HepG2 (cell line): Measurements from ENCODE around the gene NCKAP1.

Source experiments
- MIXL1 ChIP-seq: IDR thresholded peaks from 2 replicates; pipeline ENCODE4 v1.6.1; 2016
- MYNN ChIP-seq: sonication (generic); formaldehyde crosslinking; IDR thresholded peaks from 2 replicates; pipeline ENCODE4 v1.4.0; 2020; ENCODE audit warnings: mild to moderate bottlenecking, low read depth, missing genetic modification reagents
- RFX5 ChIP-seq: IDR thresholded peaks from 2 replicates; pipeline ENCODE4 v1.6.1; 2011; ENCODE audit warnings: low read depth, low read length, improper control_type of control experiment
- ZNF138 ChIP-seq: sonication (generic); formaldehyde crosslinking; IDR thresholded peaks from 2 replicates; pipeline ENCODE4 v1.5.0; 2020; ENCODE audit warnings: mild to moderate bottlenecking, low read depth, missing genetic modification reagents
- ZNF282 ChIP-seq: fragments of 450-650 bp; IDR thresholded peaks from 2 replicates; pipeline ENCODE4 v1.6.1; 2018; ENCODE audit not compliant: partially characterized antibody
- ZNF484 ChIP-seq: sonication (generic); formaldehyde crosslinking; IDR thresholded peaks from 2 replicates; pipeline ENCODE4 v1.5.1; 2020; ENCODE audit warnings: mild to moderate bottlenecking, low read depth, missing genetic modification reagents, borderline replicate concordance
- ZNF629 ChIP-seq: sonication (generic); formaldehyde crosslinking; conservative IDR thresholded peaks from 2 replicates; pipeline ENCODE4 v1.5.0; 2020; ENCODE audit warnings: missing genetic modification reagents
- TF ChIP-seq, protein P1 (sequence below): sonication (generic); formaldehyde crosslinking; IDR thresholded peaks from 2 replicates; pipeline ENCODE4 v1.4.0; 2020; ENCODE audit warnings: low read depth, mild to moderate bottlenecking, missing genetic modification reagents
- TF ChIP-seq, protein P2 (sequence below), 2 experiments: IDR thresholded peaks; 2 replicates each; pipeline ENCODE4 v1.6.1; 2011 to 2012; ENCODE audit warnings: low read length in 2 of 2, borderline replicate concordance in 1 of 2, low read depth in 1 of 2, mild to moderate bottlenecking in 1 of 2, moderate library complexity in 1 of 2
- TF ChIP-seq, protein P3 (sequence below): sonication (generic); formaldehyde crosslinking; IDR thresholded peaks from 2 replicates; pipeline ENCODE4 v1.5.0; 2020; ENCODE audit warnings: mild to moderate bottlenecking, low read depth, missing genetic modification reagents, borderline replicate concordance

DNA sequence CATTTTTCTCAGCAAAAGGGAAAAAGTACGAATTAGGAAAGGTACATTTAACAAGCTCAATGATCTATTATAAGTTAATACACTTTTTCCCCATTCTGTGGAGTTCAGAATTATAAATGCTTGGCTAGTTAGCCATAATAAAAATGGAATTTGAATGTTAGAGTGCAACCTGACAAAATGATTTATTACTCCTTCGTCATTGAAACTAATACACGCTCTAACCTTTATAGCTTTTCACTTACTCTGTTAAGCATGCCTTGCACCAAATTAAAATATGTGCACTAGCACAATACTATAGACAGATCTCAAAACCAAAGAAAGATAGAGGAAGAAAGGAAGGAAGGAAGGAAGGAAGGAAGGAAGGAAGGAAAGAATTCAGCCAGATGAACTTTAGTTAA lies 125.7 kb downstream of the NCKAP1 start:
- TF ChIP-seq, protein P1, sequence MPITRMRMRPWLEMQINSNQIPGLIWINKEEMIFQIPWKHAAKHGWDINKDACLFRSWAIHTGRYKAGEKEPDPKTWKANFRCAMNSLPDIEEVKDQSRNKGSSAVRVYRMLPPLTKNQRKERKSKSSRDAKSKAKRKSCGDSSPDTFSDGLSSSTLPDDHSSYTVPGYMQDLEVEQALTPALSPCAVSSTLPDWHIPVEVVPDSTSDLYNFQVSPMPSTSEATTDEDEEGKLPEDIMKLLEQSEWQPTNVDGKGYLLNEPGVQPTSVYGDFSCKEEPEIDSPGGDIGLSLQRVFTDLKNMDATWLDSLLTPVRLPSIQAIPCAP (CRISPR knock-in tag): no peak
- no peak for TF ChIP-seq ZNF282
- no peak for TF ChIP-seq RFX5
- TF ChIP-seq, protein P2, sequence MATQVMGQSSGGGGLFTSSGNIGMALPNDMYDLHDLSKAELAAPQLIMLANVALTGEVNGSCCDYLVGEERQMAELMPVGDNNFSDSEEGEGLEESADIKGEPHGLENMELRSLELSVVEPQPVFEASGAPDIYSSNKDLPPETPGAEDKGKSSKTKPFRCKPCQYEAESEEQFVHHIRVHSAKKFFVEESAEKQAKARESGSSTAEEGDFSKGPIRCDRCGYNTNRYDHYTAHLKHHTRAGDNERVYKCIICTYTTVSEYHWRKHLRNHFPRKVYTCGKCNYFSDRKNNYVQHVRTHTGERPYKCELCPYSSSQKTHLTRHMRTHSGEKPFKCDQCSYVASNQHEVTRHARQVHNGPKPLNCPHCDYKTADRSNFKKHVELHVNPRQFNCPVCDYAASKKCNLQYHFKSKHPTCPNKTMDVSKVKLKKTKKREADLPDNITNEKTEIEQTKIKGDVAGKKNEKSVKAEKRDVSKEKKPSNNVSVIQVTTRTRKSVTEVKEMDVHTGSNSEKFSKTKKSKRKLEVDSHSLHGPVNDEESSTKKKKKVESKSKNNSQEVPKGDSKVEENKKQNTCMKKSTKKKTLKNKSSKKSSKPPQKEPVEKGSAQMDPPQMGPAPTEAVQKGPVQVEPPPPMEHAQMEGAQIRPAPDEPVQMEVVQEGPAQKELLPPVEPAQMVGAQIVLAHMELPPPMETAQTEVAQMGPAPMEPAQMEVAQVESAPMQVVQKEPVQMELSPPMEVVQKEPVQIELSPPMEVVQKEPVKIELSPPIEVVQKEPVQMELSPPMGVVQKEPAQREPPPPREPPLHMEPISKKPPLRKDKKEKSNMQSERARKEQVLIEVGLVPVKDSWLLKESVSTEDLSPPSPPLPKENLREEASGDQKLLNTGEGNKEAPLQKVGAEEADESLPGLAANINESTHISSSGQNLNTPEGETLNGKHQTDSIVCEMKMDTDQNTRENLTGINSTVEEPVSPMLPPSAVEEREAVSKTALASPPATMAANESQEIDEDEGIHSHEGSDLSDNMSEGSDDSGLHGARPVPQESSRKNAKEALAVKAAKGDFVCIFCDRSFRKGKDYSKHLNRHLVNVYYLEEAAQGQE (IDR thresholded peaks at IDR 0.05; ENCODE audit: borderline replicate concordance in 1 of 2, low read depth in 1 of 2, low read length in 2 of 2): no peak
- TF ChIP-seq MYNN (CRISPR knock-in tag): no peak
- TF ChIP-seq ZNF629 (CRISPR knock-in tag): no peak
- TF ChIP-seq ZNF484 (CRISPR knock-in tag): no peak
- TF ChIP-seq, protein P3, sequence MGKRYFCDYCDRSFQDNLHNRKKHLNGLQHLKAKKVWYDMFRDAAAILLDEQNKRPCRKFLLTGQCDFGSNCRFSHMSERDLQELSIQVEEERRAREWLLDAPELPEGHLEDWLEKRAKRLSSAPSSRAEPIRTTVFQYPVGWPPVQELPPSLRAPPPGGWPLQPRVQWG (CRISPR knock-in tag): no peak
- no peak for TF ChIP-seq ZNF138 (CRISPR knock-in tag)
- TF ChIP-seq MIXL1 (CRISPR knock-in tag): no peak
